Measurements from ENCODE around the gene ATP8B3. TPM values are rescaled to one million over a fixed set of nuclear protein-coding genes. Genes with fewer than 3 reads are reported as not detected.

Gene ATP8B3
- total RNA-seq, 1 donor from 2014 or later = 5.2 TPM

DNA sequence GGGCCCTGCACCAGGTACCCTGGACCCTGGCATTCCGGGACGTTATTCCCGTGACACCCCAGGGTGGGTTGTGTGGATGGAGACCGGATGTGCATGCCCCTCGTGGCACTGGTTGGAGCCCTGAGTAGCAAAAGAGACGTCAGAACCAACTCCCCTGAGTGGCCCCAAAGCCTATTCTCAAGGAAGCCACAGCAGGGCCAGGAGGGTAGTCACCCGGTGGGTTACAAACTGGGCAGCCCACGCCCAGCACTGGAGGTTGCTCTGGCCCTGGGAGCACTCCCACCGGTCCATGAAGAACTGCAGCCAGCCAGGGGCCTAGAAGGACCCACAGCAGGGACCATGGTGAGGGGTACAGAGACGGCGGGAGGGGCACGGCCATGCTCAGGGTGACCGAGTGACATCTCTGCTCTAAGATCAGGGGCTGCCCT, 43.8 kb upstream of the ATP8B3 start:
- H3K27ac Mint-ChIP-seq (ENCODE audit: unreplicated experiment) = peak overlapping the region; percentile 91
- TF ChIP-seq, protein P1, sequence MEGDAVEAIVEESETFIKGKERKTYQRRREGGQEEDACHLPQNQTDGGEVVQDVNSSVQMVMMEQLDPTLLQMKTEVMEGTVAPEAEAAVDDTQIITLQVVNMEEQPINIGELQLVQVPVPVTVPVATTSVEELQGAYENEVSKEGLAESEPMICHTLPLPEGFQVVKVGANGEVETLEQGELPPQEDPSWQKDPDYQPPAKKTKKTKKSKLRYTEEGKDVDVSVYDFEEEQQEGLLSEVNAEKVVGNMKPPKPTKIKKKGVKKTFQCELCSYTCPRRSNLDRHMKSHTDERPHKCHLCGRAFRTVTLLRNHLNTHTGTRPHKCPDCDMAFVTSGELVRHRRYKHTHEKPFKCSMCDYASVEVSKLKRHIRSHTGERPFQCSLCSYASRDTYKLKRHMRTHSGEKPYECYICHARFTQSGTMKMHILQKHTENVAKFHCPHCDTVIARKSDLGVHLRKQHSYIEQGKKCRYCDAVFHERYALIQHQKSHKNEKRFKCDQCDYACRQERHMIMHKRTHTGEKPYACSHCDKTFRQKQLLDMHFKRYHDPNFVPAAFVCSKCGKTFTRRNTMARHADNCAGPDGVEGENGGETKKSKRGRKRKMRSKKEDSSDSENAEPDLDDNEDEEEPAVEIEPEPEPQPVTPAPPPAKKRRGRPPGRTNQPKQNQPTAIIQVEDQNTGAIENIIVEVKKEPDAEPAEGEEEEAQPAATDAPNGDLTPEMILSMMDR (IDR thresholded peaks at IDR 0.05) = no peak
- H3K9me3 Mint-ChIP-seq (ENCODE audit: unreplicated experiment) = no peaks in the 10 kb centered on the region
- peaks cover 58% of the 10 kb centered on the region for H3K4me1 Mint-ChIP-seq (ENCODE audit: unreplicated experiment)
- DNase-seq (ENCODE audit: extremely low spot score, unreplicated experiment) = no peak
- no peaks in the 10 kb centered on the region for H3K27me3 Mint-ChIP-seq (ENCODE audit: unreplicated experiment)
- no peaks in the 10 kb centered on the region for H3K36me3 Mint-ChIP-seq (ENCODE audit: unreplicated experiment)
- H3K4me3 Mint-ChIP-seq (ENCODE audit: unreplicated experiment) = peak overlapping the region; percentile 55

DNA sequence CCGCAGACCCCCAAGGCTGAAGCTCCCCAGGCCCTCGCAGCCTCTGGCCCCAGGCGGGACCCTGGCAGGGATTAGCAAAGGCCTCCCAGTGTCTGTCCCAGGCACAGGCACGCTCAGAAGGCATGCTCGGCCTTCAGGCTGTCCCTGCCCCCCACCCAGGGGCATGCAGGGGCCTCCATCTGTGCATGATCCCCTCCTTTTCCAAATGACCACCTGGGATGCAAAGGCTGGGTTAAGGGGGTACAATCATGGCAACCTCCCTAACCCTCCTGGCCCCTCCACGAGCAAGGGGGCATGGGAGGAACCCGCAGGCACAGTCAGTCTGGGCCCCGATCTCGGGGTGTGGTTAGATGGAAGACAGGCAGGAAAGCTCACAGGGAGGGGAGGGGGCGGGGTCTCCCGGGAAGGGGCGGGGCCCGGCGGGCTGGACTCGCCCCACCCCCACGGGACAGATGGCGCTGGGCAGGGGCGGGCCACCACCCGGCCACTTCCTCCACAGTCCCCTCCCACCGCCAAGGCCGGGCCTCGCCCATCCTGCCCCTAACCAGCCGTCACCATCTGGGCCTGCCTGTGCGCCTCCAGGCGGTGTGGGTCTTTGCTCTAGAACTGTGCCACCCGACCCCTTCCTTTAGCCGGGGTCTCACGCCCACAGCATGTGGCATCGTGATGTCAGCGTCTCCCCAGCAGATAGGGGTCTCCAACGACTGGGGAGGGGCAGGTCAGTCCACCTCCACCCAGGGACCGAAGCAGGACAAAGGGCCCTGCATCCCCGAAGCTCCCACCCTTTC, 43.2 kb upstream of the ATP8B3 start:
- Mint-ChIP-seq H3K4me3 (ENCODE audit: unreplicated experiment) (peak overlapping the region; percentile 55), H3K36me3 (ENCODE audit: unreplicated experiment) (no peaks in the 10 kb centered on the region), H3K9me3 (ENCODE audit: unreplicated experiment) (no peaks in the 10 kb centered on the region), H3K27ac (ENCODE audit: unreplicated experiment) (peak overlapping the region; percentile 91), H3K4me1 (ENCODE audit: unreplicated experiment) (peaks cover 53% of the 10 kb centered on the region), H3K27me3 (ENCODE audit: unreplicated experiment) (no peaks in the 10 kb centered on the region)
- TF ChIP-seq, protein P1 (IDR thresholded peaks at IDR 0.05) = no peak
- peak; percentile 97 for DNase-seq (ENCODE audit: extremely low spot score, unreplicated experiment)

DNA sequence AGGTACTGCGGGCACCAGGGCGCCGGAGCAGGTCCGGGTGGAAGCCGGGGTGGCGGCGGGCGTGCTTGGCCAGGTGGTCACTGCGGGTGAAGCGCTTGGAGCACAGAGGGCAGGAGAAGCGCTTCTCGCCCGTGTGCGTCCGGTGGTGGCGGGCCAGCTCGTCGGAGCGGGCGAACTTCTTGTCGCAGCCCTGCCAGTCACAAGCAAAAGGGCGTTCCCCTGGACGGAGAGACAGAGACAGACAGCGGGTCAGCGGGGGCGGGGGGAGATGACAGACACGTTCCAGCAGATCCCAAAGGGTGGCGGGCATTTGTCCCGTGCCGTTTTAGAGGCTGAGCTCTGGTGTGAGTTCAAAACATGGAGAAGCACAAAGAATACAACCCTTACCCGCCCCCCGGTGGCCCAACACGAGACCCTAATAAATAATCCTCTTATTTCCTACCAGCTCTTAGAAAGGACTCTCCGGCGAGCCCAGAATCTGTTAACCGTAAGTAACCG, 42.5 kb upstream of the ATP8B3 start:
- Mint-ChIP-seq H3K27ac (ENCODE audit: unreplicated experiment) (peak overlapping the region; percentile 83), H3K4me3 (ENCODE audit: unreplicated experiment) (no peak overlapping the region), H3K27me3 (ENCODE audit: unreplicated experiment) (no peaks in the 10 kb centered on the region), H3K4me1 (ENCODE audit: unreplicated experiment) (peaks cover 49% of the 10 kb centered on the region), H3K36me3 (ENCODE audit: unreplicated experiment) (no peaks in the 10 kb centered on the region), H3K9me3 (ENCODE audit: unreplicated experiment) (no peaks in the 10 kb centered on the region)
- TF ChIP-seq, protein P1 (IDR thresholded peaks at IDR 0.05) = no peak
- no peak for DNase-seq (ENCODE audit: extremely low spot score, unreplicated experiment)

DNA sequence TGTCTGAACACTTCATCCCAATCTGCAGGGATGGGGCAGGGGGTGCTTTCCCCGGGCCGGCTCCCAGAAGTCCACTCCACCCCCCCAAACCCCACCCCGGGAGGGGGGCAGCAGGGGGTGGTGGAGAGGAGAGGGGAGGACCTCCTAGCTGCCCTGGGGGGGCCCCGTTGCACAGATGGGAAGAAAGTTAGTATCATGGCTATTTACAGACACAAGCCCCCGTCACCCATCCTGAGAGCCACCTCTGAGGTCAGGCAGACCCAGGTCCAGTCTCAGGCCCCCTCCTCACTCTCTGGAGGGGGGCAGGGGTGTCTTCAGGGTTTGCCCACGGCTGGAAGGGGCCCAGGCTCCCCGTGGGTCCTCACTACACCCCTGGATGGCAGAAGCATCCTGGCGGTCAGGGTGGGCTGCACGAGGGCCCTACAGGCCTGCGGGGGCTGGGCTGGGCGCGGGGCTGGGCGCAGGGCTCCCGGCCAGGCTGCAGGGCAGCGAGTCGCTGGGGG, 42.0 kb upstream of the ATP8B3 start:
- Mint-ChIP-seq H3K36me3 (ENCODE audit: unreplicated experiment) (no peaks in the 10 kb centered on the region), H3K27me3 (ENCODE audit: unreplicated experiment) (no peaks in the 10 kb centered on the region), H3K27ac (ENCODE audit: unreplicated experiment) (no peak overlapping the region), H3K4me3 (ENCODE audit: unreplicated experiment) (no peak overlapping the region), H3K9me3 (ENCODE audit: unreplicated experiment) (no peaks in the 10 kb centered on the region), H3K4me1 (ENCODE audit: unreplicated experiment) (peaks cover 44% of the 10 kb centered on the region)
- TF ChIP-seq, protein P1 (IDR thresholded peaks at IDR 0.05) = no peak
- DNase-seq (ENCODE audit: extremely low spot score, unreplicated experiment) = no peak

DNA sequence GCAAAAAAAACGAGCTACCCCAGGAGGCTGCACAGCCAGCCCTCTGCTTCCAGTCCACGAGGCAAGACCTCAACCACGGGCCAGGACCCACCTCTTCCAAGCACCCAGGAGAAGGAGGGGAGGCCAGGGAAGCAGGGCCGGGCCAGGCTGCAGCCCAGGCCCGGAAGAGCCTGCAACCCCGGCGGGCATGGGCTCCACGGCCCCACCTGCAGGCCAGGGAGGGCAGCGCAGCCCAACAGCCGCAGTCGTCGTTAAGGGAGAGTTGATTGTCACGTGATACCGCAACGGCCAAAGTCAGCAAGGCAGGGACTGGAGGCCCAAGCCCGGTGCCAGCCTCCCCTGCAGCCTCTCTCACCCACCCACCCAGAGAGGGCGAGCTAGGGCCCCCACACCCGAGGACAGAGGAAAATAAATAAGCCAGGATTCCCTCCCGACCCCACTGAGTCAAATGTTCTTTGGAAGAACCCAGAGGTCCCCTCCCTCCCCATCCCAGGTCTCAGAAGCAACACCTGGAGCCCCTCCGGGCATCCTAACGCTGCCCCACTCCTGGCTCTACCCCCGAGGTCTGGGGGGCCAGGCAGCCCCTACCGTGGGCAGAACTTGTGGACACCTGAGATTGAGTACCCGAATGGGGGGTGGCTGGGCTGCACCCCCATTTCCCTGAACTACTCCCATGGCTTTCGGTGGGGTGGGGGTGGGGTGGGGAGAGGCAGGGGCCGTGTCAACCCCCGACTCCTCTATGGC, 41.4 kb upstream of the ATP8B3 start:
- Mint-ChIP-seq H3K4me3 (ENCODE audit: unreplicated experiment) (no peak overlapping the region), H3K36me3 (ENCODE audit: unreplicated experiment) (no peaks in the 10 kb centered on the region), H3K27me3 (ENCODE audit: unreplicated experiment) (no peaks in the 10 kb centered on the region), H3K27ac (ENCODE audit: unreplicated experiment) (peak overlapping the region; percentile 91), H3K9me3 (ENCODE audit: unreplicated experiment) (no peaks in the 10 kb centered on the region), H3K4me1 (ENCODE audit: unreplicated experiment) (peaks cover 46% of the 10 kb centered on the region)
- DNase-seq (ENCODE audit: extremely low spot score, unreplicated experiment) = peak; percentile 94
- TF ChIP-seq, protein P1 (IDR thresholded peaks at IDR 0.05) = peak; percentile 93

Measured in osteocyte (in vitro differentiated cells).